Spinal cord (tissue), 10 donors: ENCODE data around the gene TRIM62. TPM values are rescaled to one million over a fixed set of nuclear protein-coding genes. Genes with fewer than 3 reads are reported as not detected.

Experiments
- DNase-seq, 6 donors: peaks; one replicate each; pipeline versions ENCODE4 v3.0.0 to v3.0.0-alpha.2; 2013 to 2015; ENCODE audit warnings: low spot score in 6 of 6, low read depth in 4 of 6
- H3K27ac ChIP-seq: one replicate; pipeline ENCODE4 v1.5.1; 2013; ENCODE audit warnings: low read depth, low read length, control low read depth
- H3K27me3 ChIP-seq: one replicate; pipeline ENCODE4 v1.6.1; 2013; ENCODE audit warnings: low read length; ENCODE audit not compliant: control insufficient read depth, insufficient read depth
- H3K36me3 ChIP-seq: one replicate; pipeline ENCODE4 v1.6.1; 2013; ENCODE audit warnings: low read length; ENCODE audit not compliant: control insufficient read depth, insufficient read depth
- H3K4me1 ChIP-seq: one replicate; pipeline ENCODE4 v1.6.1; 2013; ENCODE audit warnings: low read length; ENCODE audit not compliant: control insufficient read depth, insufficient read depth
- H3K4me3 ChIP-seq: one replicate; pipeline ENCODE4 v1.5.1; 2013; ENCODE audit warnings: low read depth, low read length, control low read depth
- H3K9me3 ChIP-seq: one replicate; pipeline ENCODE4 v1.6.1; 2013; ENCODE audit warnings: low read length; ENCODE audit not compliant: control insufficient read depth, insufficient read depth
- WGBS: methylation state at CpG from one replicate; pipeline ENCODE4 v1.1.5; 2013; ENCODE audit warnings: missing lambda C conversion rate; ENCODE audit not compliant: insufficient coverage; 5-methylcytosine and 5-hydroxymethylcytosine counted together
- long read RNA-seq, 4 donors: transcript quantifications; one replicate each; lab custom pipeline, GENCODE V29; 2026
- polyA plus RNA-seq, 2 donors: library from polyadenylated mRNA; unstranded; fragments of 120-200 nt; gene quantifications; one replicate each; pipeline ENCODE4 v1.2.1, GENCODE V29; 2013; ENCODE audit not compliant: insufficient read length in 2 of 2
- total RNA-seq, 2 donors: library from RNA; depleted of rRNA in 1 of 2; stranded (reverse); fragments of 120-200 nt in 1 of 2; fragments of >200 nt in 1 of 2; gene quantifications; one replicate each; pipeline versions ENCODE4 v1.2.3 to v1.2.4, GENCODE V29; 2013 to 2014
- donor health status: healthy.

The TRIM62 gene
- total RNA-seq = 10 to 100 TPM in 1 of 2 donors, 1 to 10 TPM in 1; 6.8 to 11.6 TPM
- 10 to 100 TPM; 17.8 to 20.7 TPM for polyA plus RNA-seq
- long read RNA-seq, donor 1, transcript TRIM62-201 (5 exons, 3,437 nt) = major isoform, 6 of 6 reads
- long read RNA-seq, donor 1, partial matches to known transcripts = 0 of 6 reads
- long read RNA-seq, donor 1, other reads (novel, unspliced or antisense) = 0 of 6 reads
- long read RNA-seq, donor 2, partial matches to known transcripts = 25 of 27 reads
- long read RNA-seq, donor 2, other reads (novel, unspliced or antisense) = 0 of 27 reads
- long read RNA-seq, donor 3, partial matches to known transcripts = 86 of 88 reads
- long read RNA-seq, donor 3, other reads (novel, unspliced or antisense) = 0 of 88 reads
- long read RNA-seq, donor 4, partial matches to known transcripts = 34 of 47 reads
- long read RNA-seq, donor 4, other reads (novel, unspliced or antisense) = 11 of 47 reads

DNA sequence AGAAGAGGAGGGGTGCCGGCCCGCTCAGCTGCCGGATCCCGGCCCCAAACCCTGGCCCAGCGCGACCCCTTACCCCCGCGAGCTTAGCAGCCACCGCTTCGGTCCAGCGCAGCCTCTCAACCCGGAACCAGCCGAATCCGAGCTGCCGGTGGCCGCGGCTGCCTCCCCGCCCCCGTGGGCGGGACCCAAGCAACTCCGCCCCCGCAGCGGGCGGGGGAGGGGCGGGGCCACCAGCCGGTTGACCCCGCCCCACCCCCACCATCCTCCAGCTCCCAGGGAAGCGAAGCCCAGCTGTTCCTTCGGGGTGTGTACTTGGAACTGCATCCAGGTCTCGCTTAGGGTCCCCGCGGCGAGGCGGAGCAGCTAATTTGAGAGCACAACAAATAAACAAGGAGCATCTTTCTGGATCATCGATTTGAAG lies at the start of gene TRIM62:
Gene TRIM62, minus strand, starts transcription at position 123 of the 421 bp plus-strand sequence. CDS start 611 bp downstream, outside the sequence.
- peak within 1 kb of the TSS; percentile 79 for H3K4me3 ChIP-seq
- H3K27me3 ChIP-seq = no peaks in the 10 kb centered on the region
- H3K27ac ChIP-seq = peak within 1 kb of the TSS; percentile 70
- no peaks in the 10 kb centered on the region for H3K9me3 ChIP-seq
- peaks cover 2% of the 10 kb centered on the region for H3K36me3 ChIP-seq
- peaks cover 20% of the 10 kb centered on the region for H3K4me1 ChIP-seq
- under 1% methylated on average over 34 of the region's 35 CpGs for WGBS
- DNase-seq = peak; percentile 74 to 96 (median 87)

GRCh38 chr1:33231166-33231565 lies 49.3 kb upstream of the TRIM62 start:
- Histone ChIP-seq H3K4me1 (peaks cover 5% of the 10 kb centered on the region), H3K36me3 (no peaks in the 10 kb centered on the region), H3K27me3 (no peaks in the 10 kb centered on the region), H3K27ac (no peak overlapping the region), H3K9me3 (no peaks in the 10 kb centered on the region), H3K4me3 (no peak overlapping the region)
- WGBS = 92% methylated on average over 3 of the region's 7 CpGs
- DNase-seq = no peak

DNA sequence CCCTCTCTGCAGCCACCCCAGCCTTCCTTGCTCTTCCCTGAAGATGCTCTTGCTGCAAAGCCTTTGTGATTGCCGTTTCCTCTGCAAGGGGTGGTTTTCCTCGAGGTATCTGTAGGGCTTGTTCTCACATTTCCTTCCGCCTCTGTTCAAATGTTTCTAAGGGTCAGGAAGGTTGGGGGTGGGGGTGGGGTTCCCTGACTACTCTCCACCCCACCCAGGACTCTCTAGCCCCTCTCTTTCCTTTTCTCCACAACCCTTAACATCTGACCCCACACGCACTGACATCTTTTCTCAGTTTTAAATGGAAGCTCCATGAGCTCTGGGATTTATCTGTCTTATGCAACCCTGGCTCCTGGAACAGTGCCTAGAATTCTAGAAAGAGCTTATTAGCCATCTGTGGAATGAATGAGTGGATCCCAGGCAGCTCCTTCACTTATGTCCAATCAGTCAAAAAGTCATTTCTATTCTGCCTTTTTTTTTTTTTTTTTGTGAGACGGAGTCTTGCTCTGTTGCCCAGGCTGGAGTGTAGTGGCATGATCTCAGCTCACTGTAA lies 47.2 kb upstream of the TRIM62 start:
- no peak overlapping the region for H3K27ac ChIP-seq
- peaks cover 6% of the 10 kb centered on the region for H3K9me3 ChIP-seq
- H3K36me3 ChIP-seq = no peaks in the 10 kb centered on the region
- H3K4me3 ChIP-seq = no peak overlapping the region
- peak in 4 of 6 donors; percentile 2 to 72 (median 38) for DNase-seq
- no peaks in the 10 kb centered on the region for H3K4me1 ChIP-seq
- H3K27me3 ChIP-seq = no peaks in the 10 kb centered on the region
- WGBS = no CpG with 5 or more reads among the region's 5 CpGs

GRCh38 chr1:33225586-33225985 lies 43.7 kb upstream of the TRIM62 start:
- Histone ChIP-seq H3K9me3 (peaks cover 6% of the 10 kb centered on the region), H3K36me3 (no peaks in the 10 kb centered on the region), H3K4me3 (no peak overlapping the region), H3K27ac (no peak overlapping the region), H3K4me1 (no peaks in the 10 kb centered on the region), H3K27me3 (no peaks in the 10 kb centered on the region)
- no peak for DNase-seq
- WGBS = no CpG with 5 or more reads among the region's 1 CpG

GRCh38 chr1:33224166-33224707 lies 42.4 kb upstream of the TRIM62 start:
- no peaks in the 10 kb centered on the region for H3K27me3 ChIP-seq
- WGBS = no CpG with 5 or more reads among the region's 2 CpGs

DNA sequence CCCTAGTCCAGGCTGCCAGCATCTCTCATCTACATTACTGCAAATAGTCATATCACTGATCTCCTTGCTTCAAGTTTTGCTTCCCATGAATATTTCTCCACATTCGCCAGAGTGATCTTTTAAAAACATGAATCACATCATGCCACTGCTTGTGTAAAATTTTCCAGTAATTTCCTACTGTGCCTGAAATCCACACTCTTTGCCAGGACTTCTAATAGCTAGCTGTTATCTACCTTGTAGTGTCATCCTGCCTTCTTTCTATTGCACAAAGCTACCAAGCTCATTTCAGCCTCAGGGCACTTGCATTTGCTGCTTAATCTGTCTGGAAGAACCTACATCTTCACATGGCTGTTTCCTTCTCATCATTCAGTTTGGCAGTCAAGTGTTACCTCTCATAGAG lies 40.5 kb upstream of the TRIM62 start:
- WGBS = 79% methylated on average over 1 of the region's 1 CpG
- Histone ChIP-seq H3K27me3 (no peaks in the 10 kb centered on the region), H3K4me3 (no peak overlapping the region), H3K27ac (no peak overlapping the region), H3K4me1 (no peaks in the 10 kb centered on the region), H3K9me3 (peaks cover 6% of the 10 kb centered on the region), H3K36me3 (no peaks in the 10 kb centered on the region)
- DNase-seq = no peak

More at GRCh38 chr1:33224166-33224707, 42.4 kb upstream of the TRIM62 start:
- Histone ChIP-seq H3K9me3 (peaks cover 6% of the 10 kb centered on the region), H3K4me3 (no peak overlapping the region), H3K4me1 (no peaks in the 10 kb centered on the region), H3K36me3 (no peaks in the 10 kb centered on the region), H3K27ac (no peak overlapping the region)
- DNase-seq = no peak

- 82% methylated on average over 1 of the region's 2 CpGs for WGBS
- DNase-seq = no peak
- H3K27ac ChIP-seq = no peak overlapping the region
- H3K27me3 ChIP-seq = no peaks in the 10 kb centered on the region
- H3K9me3 ChIP-seq = peaks cover 6% of the 10 kb centered on the region
- H3K4me3 ChIP-seq = no peak overlapping the region
- H3K36me3 ChIP-seq = no peaks in the 10 kb centered on the region
- no peaks in the 10 kb centered on the region for H3K4me1 ChIP-seq
These were observed 39.5 kb upstream of the TRIM62 start for GRCh38 chr1:33221385-33221758.

DNA sequence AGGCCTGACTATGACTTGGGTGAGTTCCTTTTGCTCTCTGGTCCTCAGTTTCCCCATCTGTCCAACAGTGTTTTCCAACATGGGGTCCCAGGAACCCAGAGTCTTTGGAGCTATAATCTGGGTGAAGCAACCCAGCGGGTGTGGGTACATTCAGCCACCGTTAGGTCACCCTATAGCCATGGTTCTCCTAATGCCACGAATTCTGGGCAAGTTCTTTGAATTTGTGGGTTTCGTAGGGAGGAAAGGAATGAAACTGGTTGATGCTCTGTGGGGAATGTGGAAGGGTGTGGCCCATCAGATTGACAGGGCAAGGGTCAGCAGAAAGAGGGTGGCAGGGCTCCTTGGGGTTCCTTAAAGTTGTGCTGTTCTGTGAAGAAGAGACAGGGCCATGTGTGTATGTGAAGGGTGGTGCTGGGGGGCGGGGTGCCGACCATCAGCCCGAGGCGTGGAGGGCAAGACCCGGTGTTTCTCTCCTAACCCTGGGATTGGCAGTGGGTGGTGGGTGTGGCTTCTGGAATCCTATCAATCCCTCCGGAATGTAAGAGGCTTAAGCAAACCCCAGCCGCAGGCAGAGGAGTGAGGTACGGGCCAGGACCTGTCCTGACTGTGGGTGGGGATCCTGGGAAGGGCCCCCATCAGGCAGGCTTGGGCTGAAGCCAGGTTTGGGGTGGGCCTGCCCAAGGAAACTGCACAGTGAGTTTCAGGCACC lies 39.0 kb upstream of the TRIM62 start:
- no peak overlapping the region for H3K27ac ChIP-seq
- H3K4me3 ChIP-seq = no peak overlapping the region
- WGBS = 65% methylated on average over 12 of the region's 12 CpGs
- no peaks in the 10 kb centered on the region for H3K36me3 ChIP-seq
- H3K27me3 ChIP-seq = no peaks in the 10 kb centered on the region
- H3K4me1 ChIP-seq = no peaks in the 10 kb centered on the region
- DNase-seq = no peak
- H3K9me3 ChIP-seq = peaks cover 6% of the 10 kb centered on the region

GRCh38 chr1:33219886-33220661 lies 38.2 kb upstream of the TRIM62 start:
- no peak overlapping the region for H3K4me3 ChIP-seq
- DNase-seq = no peak

More at GRCh38 chr1:33219886-33220661, 38.2 kb upstream of the TRIM62 start:
- 79% methylated on average over 5 of the region's 7 CpGs for WGBS
- H3K9me3 ChIP-seq = peaks cover 6% of the 10 kb centered on the region
- H3K36me3 ChIP-seq = no peaks in the 10 kb centered on the region
- no peak overlapping the region for H3K27ac ChIP-seq
- no peaks in the 10 kb centered on the region for H3K4me1 ChIP-seq
- H3K27me3 ChIP-seq = no peaks in the 10 kb centered on the region
